ENCODE measurements around the gene ZDHHC14. TPM values are rescaled to one million over a fixed set of nuclear protein-coding genes. Genes with fewer than 3 reads are reported as not detected.
A peak's percentile ranks its signal among the peaks of the same experiment; 100 is the strongest.
"Not testable (repeated sequence)": the region's sequence is repeated elsewhere in the genome, so short reads cannot be mapped to it uniquely, and the experiment has no call there.

Gene ZDHHC14
- total and polyA plus RNA-seq, 7 donors, result 2.5 to 14.6 (median 4.3) TPM

- Histone ChIP-seq H3K4me1 (peaks cover 23% of the 10 kb centered on the region), H3K4me3 (peak overlapping the region; percentile 19), H3K36me3 (ENCODE audit: insufficient read depth in 1 of 2, low read depth in 1 of 2) (no peaks in the 10 kb centered on the region), H3K27me3 (ENCODE audit: insufficient read depth in 3 of 3, low read length in 2 of 3) (no peaks in the 10 kb centered on the region), H3K9me3 (no peaks in the 10 kb centered on the region), H3K27ac (peak overlapping the region; percentile 73)
- no peak for TF ChIP-seq CTCF (IDR thresholded peaks at IDR 0.05)
- ATAC-seq, result peak; percentile 65 to 84 (median 76)
- intact Hi-C loops (cut with DNase I), result no loop called here
- 37 to 68% (median 41%) methylated on average over 9 to 10 of the region's 10 CpGs for WGBS, 3 donors
- no peak for DNase-seq
Measured at GRCh38 chr6:157559201-157559756, 178.3 kb downstream of the ZDHHC14 start.

GRCh38 chr6:157560063-157560462, 179.1 kb downstream of the ZDHHC14 start:
- intact Hi-C loops (cut with DNase I), result not testable (repeated sequence)

GRCh38 chr6:157560691-157561413, 179.9 kb downstream of the ZDHHC14 start:
- intact Hi-C loops (cut with DNase I), result no loop called here
- no peak for TF ChIP-seq CTCF (IDR thresholded peaks at IDR 0.05)
- ATAC-seq, result peak in 2 of 4 donors; percentile 33 to 40
- peaks cover 23% of the 10 kb centered on the region for H3K4me1 ChIP-seq
- no peak overlapping the region for H3K27ac ChIP-seq
- no peak for DNase-seq
- H3K36me3 ChIP-seq (ENCODE audit: insufficient read depth in 1 of 2, low read depth in 1 of 2), result no peaks in the 10 kb centered on the region
- H3K27me3 ChIP-seq (ENCODE audit: insufficient read depth in 3 of 3, low read length in 2 of 3), result no peaks in the 10 kb centered on the region
- 49 to 63% (median 54%) methylated on average over 17 of the region's 17 CpGs for WGBS, 3 donors
- no peak overlapping the region for H3K4me3 ChIP-seq
- H3K9me3 ChIP-seq, result no peaks in the 10 kb centered on the region

More at GRCh38 chr6:157560063-157560462, 179.1 kb downstream of the ZDHHC14 start:
- DNase-seq; H3K4me3 ChIP-seq; H3K27ac ChIP-seq; H3K27me3 ChIP-seq (ENCODE audit: insufficient read depth in 3 of 3, low read length in 2 of 3); H3K9me3 ChIP-seq; H3K36me3 ChIP-seq (ENCODE audit: insufficient read depth in 1 of 2, low read depth in 1 of 2): not testable (repeated sequence)
- WGBS, 3 donors, result 81 to 94% (median 87%) methylated on average over 9 to 10 of the region's 10 CpGs
- H3K4me1 ChIP-seq, result peaks cover 23% of the 10 kb centered on the region
- peak in 1 of 4 donors; percentile 14 for ATAC-seq

- no peak for TF ChIP-seq CTCF (IDR thresholded peaks at IDR 0.05)
- no peak for DNase-seq
- intact Hi-C loops (cut with DNase I), result no loop called here
- Histone ChIP-seq H3K4me1 (peaks cover 23% of the 10 kb centered on the region), H3K36me3 (ENCODE audit: insufficient read depth in 1 of 2, low read depth in 1 of 2) (no peaks in the 10 kb centered on the region), H3K27ac (no peak overlapping the region), H3K9me3 (no peaks in the 10 kb centered on the region), H3K4me3 (no peak overlapping the region), H3K27me3 (ENCODE audit: insufficient read depth in 3 of 3, low read length in 2 of 3) (no peaks in the 10 kb centered on the region)
- no peak for ATAC-seq
- 59 to 96% (median 84%) methylated on average over 8 of the region's 8 CpGs for WGBS, 3 donors
Measured at GRCh38 chr6:157561414-157561790, 180.4 kb downstream of the ZDHHC14 start.

- Histone ChIP-seq H3K36me3 (ENCODE audit: insufficient read depth in 1 of 2, low read depth in 1 of 2) (no peaks in the 10 kb centered on the region), H3K27ac (no peak overlapping the region), H3K4me3 (no peak overlapping the region), H3K9me3 (no peaks in the 10 kb centered on the region), H3K27me3 (ENCODE audit: insufficient read depth in 3 of 3, low read length in 2 of 3) (no peaks in the 10 kb centered on the region), H3K4me1 (peaks cover 23% of the 10 kb centered on the region)
- intact Hi-C loops (cut with DNase I), result no loop called here
- WGBS, 3 donors, result 94 to 96% (median 95%) methylated on average over 15 of the region's 15 CpGs
- DNase-seq, result no peak
- ATAC-seq, result no peak
- TF ChIP-seq CTCF (IDR thresholded peaks at IDR 0.05), result no peak
Measured at GRCh38 chr6:157561929-157562810, 181.2 kb downstream of the ZDHHC14 start.
